HG03378 (cell line): ENCODE measurements around the gene PIEZO2.

Source experiments
- ATAC-seq: cut with Tn5 transposase; IDR thresholded peaks from one replicate; pipeline ENCODE4 v1.9.1; 2021; ENCODE audit warnings: mild to moderate bottlenecking, moderate library complexity; ENCODE audit not compliant: unreplicated experiment

The PIEZO2 gene

GRCh38 chr18:11114653-11115052, 34.7 kb downstream of the PIEZO2 start:
- ATAC-seq = no peak

GRCh38 chr18:11113937-11114336, 35.4 kb downstream of the PIEZO2 start:
- ATAC-seq = no peak

GRCh38 chr18:11113046-11113548, 36.3 kb downstream of the PIEZO2 start:
- ATAC-seq = no peak

DNA sequence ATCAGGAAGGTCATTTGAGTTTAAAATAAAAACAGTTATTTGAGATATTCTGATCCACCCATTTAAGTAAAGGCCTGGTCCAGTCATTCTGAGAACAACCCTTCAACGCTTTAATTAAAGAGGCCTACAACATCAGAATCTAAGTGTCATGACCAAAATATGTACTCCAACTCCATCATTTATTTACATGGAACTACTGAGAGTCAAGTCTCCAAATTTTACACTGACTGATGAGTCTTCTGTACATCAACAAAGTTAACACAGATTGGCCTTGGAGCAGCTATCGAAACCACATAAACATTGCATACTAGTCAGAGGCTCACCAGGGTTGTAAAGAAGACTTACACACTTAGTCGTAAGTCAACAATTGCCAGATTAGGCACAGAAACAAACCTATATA, 37.1 kb downstream of the PIEZO2 start:
- ATAC-seq = no peak

GRCh38 chr18:11110509-11110908, 38.9 kb downstream of the PIEZO2 start:
- ATAC-seq = no peak

GRCh38 chr18:11108947-11109346, 40.4 kb downstream of the PIEZO2 start:
- ATAC-seq = no peak

GRCh38 chr18:11106894-11107293, 42.5 kb downstream of the PIEZO2 start:
- no peak for ATAC-seq

DNA sequence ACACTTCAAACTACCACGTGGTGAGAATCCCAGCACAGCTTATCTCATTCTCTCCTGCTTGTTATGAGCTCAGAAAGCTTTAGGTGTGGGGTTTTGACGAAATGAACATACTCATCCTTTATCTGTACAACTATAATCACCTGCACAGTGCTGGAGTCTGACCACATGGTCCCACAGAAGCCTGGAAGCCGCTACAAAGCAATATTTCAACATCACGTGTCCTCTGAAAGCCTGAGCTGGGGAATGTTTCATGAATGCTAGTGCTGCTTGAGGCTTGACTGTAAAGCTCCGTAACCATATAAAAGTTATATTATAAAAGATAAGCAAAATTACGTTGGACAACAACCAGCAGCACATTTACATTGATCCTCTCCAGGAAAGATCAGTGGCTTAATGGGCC, 43.9 kb downstream of the PIEZO2 start:
- no peak for ATAC-seq

DNA sequence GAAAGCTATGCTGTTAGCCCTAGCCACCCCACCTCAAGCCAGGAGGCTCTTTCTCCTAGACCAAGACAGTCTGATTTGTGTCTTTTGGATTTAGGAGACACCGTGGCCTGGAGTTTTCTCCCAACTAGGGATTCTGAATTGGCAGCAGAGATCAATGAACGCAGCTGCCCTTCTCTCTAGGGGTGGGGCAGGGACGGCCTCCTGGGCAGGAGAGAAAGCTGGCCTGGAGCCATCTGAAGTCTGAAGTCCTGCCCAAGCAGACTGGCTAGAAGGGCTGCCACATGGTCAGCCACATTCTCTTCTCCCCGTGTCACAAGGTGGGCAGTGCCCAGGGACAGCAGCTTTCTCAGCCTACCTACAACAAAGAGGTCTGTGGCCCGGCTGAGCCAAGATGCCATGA, 45.1 kb downstream of the PIEZO2 start:
- ATAC-seq = no peak

DNA sequence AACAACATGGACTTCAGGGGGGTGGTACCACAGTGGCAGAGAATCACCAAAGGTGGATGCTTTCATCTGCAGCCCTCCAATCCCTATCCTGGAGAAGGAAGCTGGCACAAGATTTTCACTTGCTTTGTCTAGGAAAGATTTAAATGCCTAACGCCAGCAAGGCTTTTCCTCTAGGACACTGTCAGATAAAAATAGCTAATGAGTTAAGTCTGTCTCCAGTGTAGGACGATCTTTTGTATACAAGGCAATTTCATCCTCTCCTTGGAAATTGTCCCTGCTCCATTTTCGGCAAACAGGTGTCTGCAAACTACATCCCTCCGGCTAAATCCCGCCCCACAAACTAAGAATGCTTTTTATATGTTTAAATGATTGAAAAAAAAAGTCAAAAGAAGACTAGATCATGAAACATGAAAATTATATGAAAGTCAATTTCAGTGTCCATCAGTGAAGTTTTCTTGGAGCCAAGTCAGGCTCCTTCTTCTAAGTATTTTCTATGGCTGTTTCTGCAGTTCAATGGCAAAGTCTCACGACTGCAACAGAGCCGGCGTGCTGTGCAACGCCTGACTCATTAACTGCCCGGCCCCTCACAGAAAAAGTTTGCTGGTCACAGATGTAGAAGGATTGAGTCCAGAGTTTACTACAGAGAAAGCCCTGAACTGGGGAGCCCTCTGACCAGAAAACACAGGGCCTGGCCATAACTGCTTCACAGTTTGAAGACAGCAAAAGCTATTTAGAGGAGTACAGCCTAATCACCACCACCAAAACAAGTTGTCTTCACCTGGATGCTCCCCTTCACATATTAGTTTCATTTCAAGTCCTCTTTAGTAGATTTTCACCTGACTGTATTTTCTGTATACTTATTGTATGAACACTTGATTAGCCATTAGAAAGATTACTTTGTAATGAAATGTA, 52.3 kb downstream of the PIEZO2 start:
- no peak for ATAC-seq

DNA sequence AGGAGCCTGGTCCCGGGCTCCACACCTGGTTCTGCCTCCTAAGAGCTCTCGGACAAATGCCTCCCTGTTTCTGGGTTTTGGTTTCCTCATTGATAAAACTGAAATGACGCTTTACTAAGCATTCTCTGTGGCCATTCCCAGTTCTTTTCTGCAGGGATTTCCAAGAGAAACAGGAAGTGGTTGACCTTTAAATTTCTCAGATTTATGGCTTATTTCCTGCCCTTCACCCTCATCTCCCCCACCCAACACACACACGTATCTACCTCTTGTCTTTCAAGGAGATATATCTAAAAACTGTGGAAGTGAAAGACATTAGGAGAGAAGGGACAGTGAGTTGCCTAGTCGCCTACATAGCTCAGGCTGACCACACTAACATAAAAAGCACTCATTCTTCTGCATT, 53.0 kb downstream of the PIEZO2 start:
- ATAC-seq = no peak

- no peak for ATAC-seq
Observed at GRCh38 chr18:11095674-11096293, 53.6 kb downstream of the PIEZO2 start.

- ATAC-seq = no peak
Observed at GRCh38 chr18:11095211-11095610, 54.2 kb downstream of the PIEZO2 start.

DNA sequence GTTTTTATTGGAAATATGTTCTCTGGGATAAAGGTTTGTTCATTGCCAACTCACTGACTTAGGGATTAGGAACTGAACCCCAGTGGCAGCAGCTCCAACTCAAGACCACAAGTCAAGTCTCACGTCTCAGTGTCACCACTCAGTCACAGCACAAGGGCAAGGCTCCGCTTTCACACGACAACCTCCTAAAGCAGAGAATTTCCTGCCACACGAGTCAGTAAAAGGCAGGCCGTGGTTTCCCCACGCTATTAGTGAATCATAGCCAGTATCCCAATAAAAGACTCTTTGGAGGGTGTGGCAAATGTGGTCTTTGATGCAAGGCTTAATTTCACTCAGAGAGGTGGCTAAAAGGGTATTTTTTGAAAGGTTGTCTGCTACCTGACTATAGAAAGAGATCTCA, 57.6 kb downstream of the PIEZO2 start:
- ATAC-seq = no peak

DNA sequence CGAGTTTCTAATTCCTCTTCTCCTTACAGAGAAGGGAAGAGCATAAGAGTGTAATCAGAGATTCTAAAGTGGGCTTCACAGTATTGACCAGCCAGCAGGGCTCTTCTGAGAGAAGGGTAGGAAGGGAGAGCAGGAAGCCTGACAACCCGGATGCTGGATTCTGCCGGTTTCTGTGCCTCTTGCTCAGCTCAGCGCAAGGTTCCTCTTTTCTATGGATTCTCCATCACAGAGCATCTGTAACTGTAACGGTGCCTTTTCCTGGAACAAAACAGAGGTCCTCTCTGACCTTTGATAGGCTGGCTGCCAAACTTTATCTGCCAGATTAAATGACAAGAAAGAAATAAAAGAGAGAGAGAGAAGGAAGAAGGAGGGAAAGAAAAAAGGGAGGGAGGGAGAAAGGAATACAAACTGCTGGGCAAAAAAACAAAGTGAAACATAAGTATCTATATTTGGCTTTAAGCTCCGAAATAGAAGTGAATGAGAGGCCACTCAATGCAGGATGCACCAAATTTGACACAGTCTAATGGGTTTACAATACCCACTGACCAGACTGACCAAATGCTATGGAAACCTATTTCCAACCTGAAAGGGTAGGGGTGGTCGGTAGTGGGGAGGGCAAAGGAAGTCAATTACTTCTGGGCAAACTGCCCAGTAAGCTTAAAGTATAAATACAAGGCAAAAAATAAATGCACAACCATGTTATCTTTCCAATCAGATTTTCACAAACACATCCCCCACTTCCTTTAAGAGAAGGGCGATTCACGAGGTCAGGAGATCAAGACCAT, 59.2 kb downstream of the PIEZO2 start:
- ATAC-seq = no peak

GRCh38 chr18:11081009-11081532, 68.3 kb downstream of the PIEZO2 start:
- no peak for ATAC-seq

DNA sequence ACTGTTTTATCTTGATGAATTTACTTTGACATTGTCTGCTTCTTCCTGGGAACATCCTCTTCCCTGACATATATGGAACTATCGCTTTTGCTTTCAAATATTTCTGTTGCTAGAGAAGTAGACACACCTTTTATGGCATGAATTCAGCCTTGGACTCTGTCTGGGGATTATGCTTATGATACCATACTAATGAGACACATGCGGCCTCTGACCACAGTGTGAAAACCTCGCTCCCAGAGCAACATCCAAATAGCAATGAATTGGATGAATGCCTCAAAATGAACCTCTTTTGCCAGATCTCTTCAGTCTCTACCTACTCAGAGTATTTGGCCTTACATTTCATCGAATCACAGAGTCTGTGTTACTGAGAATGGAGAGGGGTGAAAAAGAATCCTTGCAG, 70.9 kb downstream of the PIEZO2 start:
- no peak for ATAC-seq

DNA sequence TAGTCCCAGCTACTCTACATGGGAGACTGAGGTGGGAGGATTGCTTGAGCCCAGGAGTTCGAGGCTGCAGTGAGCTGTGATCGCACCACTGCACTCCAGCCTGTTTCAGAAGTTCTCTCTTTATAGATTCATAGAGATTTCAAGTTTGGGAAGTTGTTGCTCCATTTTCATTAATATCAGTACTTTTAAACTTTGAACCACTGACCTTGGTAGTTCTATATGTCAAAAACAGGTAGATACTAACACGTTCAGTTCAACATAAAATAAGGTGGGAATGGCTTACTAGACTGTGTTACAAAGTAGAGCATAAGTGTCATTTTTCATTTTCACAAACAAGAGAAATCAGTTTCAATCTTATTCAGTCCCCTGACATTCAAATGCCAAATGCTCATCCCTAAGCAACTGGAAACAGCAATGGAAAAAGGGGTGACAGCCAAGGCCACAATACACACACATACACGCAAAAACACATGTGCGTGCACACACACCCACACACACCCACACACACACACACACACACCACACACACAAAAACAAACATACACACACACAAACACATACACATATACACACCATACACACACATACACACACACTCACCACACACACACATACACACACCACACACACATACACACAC, 71.7 kb downstream of the PIEZO2 start:
- ATAC-seq = no peak

DNA sequence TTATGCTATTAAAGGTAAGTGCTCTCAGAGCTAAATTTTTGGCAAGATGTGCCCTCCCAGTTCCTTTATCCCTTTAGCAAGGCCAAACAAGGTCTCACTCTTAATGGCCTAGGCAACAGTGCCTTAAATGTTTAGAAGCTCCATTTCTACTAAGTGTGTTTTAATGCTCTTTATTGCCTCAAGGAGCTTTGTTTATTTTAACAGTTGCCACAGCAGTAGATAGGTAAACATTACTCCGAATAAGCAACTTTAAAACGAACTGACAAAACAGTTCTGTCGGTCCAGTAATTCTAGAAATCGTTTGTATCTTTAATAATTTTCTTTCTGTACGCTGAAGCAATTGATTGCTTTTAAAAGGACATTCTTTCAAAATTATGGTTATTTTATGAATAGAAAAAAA, 74.5 kb downstream of the PIEZO2 start:
- ATAC-seq = no peak

DNA sequence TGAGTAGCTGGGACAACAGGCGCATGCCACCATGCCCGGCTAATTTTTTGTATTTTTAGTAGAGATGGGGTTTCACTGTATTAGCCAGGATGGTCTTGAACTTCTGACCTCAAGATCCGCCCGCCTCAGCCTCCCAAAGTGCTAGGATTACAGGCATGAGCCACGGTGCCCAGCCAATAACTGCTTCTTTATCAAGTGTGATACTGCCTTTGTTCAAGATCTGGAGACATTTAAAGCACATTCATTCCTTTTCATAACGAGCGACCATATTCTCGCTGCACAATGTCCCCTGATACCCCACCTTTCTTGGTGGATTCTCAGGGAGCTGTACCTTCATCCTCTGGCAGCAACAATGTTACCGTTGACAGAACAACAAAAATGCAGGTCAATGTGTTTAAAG, 75.4 kb downstream of the PIEZO2 start:
- no peak for ATAC-seq

DNA sequence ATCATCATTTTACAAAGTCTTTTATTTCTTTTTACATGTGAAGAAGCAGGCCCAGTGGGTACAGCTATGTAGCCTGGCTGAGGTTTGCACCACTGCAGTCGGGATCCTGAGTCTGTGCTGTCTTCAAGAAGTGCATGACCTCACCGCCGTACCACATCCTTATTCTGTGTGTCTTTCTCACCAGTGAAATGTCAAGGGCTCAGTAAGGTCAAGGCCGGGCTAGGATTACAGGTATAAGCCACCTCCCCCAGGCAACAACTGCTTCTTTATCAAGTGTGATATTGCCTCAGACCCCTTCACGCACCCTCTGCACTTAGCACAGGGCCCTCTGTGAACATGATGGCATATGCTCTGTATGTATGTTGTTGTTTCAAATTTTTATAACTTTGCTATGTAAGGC, 76.7 kb downstream of the PIEZO2 start:
- ATAC-seq = no peak
